SJSA1 (cell line): ENCODE results near the gene PRDM16. TPM values are rescaled to one million over a fixed set of nuclear protein-coding genes. Genes with fewer than 3 reads are reported as not detected.

Source experiments
- DNase-seq, 2 experiments: peaks; one replicate each; pipeline ENCODE4 v3.0.0-alpha.2; 2015 to 2020; ENCODE audit warnings: low spot score in 2 of 2, low read depth in 1 of 2
- H3K27ac ChIP-seq: fragments of 250-450 bp; sonication (Bioruptor Pico); 2 replicates; pipeline ENCODE4 v1.5.1; 2020; ENCODE audit warnings: mild to moderate bottlenecking, moderate library complexity
- H3K27me3 ChIP-seq: fragments of 250-450 bp; sonication (Bioruptor Pico); replicated peaks from 2 replicates; pipeline ENCODE4 v1.5.1; 2020; ENCODE audit warnings: mild to moderate bottlenecking, moderate library complexity
- H3K36me3 ChIP-seq: fragments of 250-450 bp; sonication (Bioruptor Pico); 2 replicates; pipeline ENCODE4 v1.5.1; 2020; ENCODE audit warnings: mild to moderate bottlenecking
- H3K4me1 ChIP-seq: fragments of 250-450 bp; sonication (Bioruptor Pico); replicated peaks from 2 replicates; pipeline ENCODE4 v1.6.1; 2021; ENCODE audit warnings: mild to moderate bottlenecking
- H3K4me3 ChIP-seq: fragments of 250-450 bp; sonication (Bioruptor Pico); 2 replicates; pipeline ENCODE4 v1.5.1; 2020; ENCODE audit warnings: mild to moderate bottlenecking
- H3K9me3 ChIP-seq: fragments of 250-450 bp; sonication (Bioruptor Pico); replicated peaks from 2 replicates; pipeline ENCODE4 v1.5.1; 2020; ENCODE audit warnings: mild to moderate bottlenecking
- total RNA-seq: library from RNA; depleted of rRNA; stranded (reverse); fragments of >200 nt; shearing (Covaris generic); gene quantifications from 2 replicates; pipeline ENCODE4 v1.2.3, GENCODE V29; 2014

The PRDM16 gene
- total RNA-seq, 1 experiment from 2014 or later: 0.05 TPM

GRCh38 chr1:3197781-3198316 is 128.8 kb downstream of the PRDM16 start:
- no peaks in the 10 kb centered on the region for H3K9me3 ChIP-seq
- H3K27me3 ChIP-seq: no peaks in the 10 kb centered on the region
- no peak for DNase-seq
- H3K4me3 ChIP-seq: no peak overlapping the region
- no peaks in the 10 kb centered on the region for H3K4me1 ChIP-seq
- H3K36me3 ChIP-seq: no peaks in the 10 kb centered on the region
- no peak overlapping the region for H3K27ac ChIP-seq

- Histone ChIP-seq H3K4me3 (no peak overlapping the region), H3K9me3 (no peaks in the 10 kb centered on the region), H3K27ac (no peak overlapping the region), H3K27me3 (no peaks in the 10 kb centered on the region), H3K36me3 (no peaks in the 10 kb centered on the region), H3K4me1 (no peaks in the 10 kb centered on the region)
- DNase-seq: no peak
Observed at GRCh38 chr1:3198371-3199271, 129.6 kb downstream of the PRDM16 start.

- no peak overlapping the region for H3K27ac ChIP-seq
- no peaks in the 10 kb centered on the region for H3K4me1 ChIP-seq
- no peaks in the 10 kb centered on the region for H3K36me3 ChIP-seq
- no peak for DNase-seq
- no peak overlapping the region for H3K4me3 ChIP-seq
- H3K27me3 ChIP-seq: no peaks in the 10 kb centered on the region
- no peaks in the 10 kb centered on the region for H3K9me3 ChIP-seq
Observed at GRCh38 chr1:3204725-3205124, 135.7 kb downstream of the PRDM16 start.

- no peak overlapping the region for H3K4me3 ChIP-seq
- no peak for DNase-seq
- no peaks in the 10 kb centered on the region for H3K36me3 ChIP-seq
- H3K27me3 ChIP-seq: no peaks in the 10 kb centered on the region
- H3K9me3 ChIP-seq: no peaks in the 10 kb centered on the region
- no peaks in the 10 kb centered on the region for H3K4me1 ChIP-seq
- H3K27ac ChIP-seq: no peak overlapping the region
Observed at GRCh38 chr1:3205815-3206214, 136.8 kb downstream of the PRDM16 start.

GRCh38 chr1:3206696-3207095 is 137.7 kb downstream of the PRDM16 start:
- H3K9me3 ChIP-seq: no peaks in the 10 kb centered on the region
- no peaks in the 10 kb centered on the region for H3K36me3 ChIP-seq

GRCh38 chr1:3207217-3207848 is 138.3 kb downstream of the PRDM16 start:
- Histone ChIP-seq H3K9me3 (no peaks in the 10 kb centered on the region), H3K27me3 (no peaks in the 10 kb centered on the region), H3K4me3 (no peak overlapping the region), H3K4me1 (no peaks in the 10 kb centered on the region), H3K36me3 (no peaks in the 10 kb centered on the region), H3K27ac (no peak overlapping the region)
- DNase-seq: no peak

More at GRCh38 chr1:3206696-3207095, 137.7 kb downstream of the PRDM16 start:
- no peaks in the 10 kb centered on the region for H3K4me1 ChIP-seq
- no peaks in the 10 kb centered on the region for H3K27me3 ChIP-seq
- DNase-seq: no peak
- H3K4me3 ChIP-seq: no peak overlapping the region
- no peak overlapping the region for H3K27ac ChIP-seq

GRCh38 chr1:3208819-3209200 is 139.8 kb downstream of the PRDM16 start:
- Histone ChIP-seq H3K27me3 (no peaks in the 10 kb centered on the region), H3K27ac (no peak overlapping the region), H3K4me1 (no peaks in the 10 kb centered on the region), H3K9me3 (no peaks in the 10 kb centered on the region), H3K36me3 (no peaks in the 10 kb centered on the region), H3K4me3 (no peak overlapping the region)
- no peak for DNase-seq

GRCh38 chr1:3209201-3209600 is 140.2 kb downstream of the PRDM16 start:
- no peak overlapping the region for H3K4me3 ChIP-seq
- H3K27ac ChIP-seq: no peak overlapping the region
- H3K36me3 ChIP-seq: no peaks in the 10 kb centered on the region
- no peaks in the 10 kb centered on the region for H3K27me3 ChIP-seq
- no peak for DNase-seq
- H3K9me3 ChIP-seq: no peaks in the 10 kb centered on the region
- no peaks in the 10 kb centered on the region for H3K4me1 ChIP-seq

GRCh38 chr1:3211582-3212375 is 142.8 kb downstream of the PRDM16 start:
- Histone ChIP-seq H3K36me3 (no peaks in the 10 kb centered on the region), H3K27me3 (no peaks in the 10 kb centered on the region), H3K4me1 (no peaks in the 10 kb centered on the region), H3K9me3 (no peaks in the 10 kb centered on the region), H3K4me3 (no peak overlapping the region), H3K27ac (no peak overlapping the region)
- DNase-seq: no peak

GRCh38 chr1:3212453-3213355 is 143.7 kb downstream of the PRDM16 start:
- no peak for DNase-seq
- Histone ChIP-seq H3K36me3 (no peaks in the 10 kb centered on the region), H3K4me1 (no peaks in the 10 kb centered on the region), H3K27ac (no peak overlapping the region), H3K27me3 (no peaks in the 10 kb centered on the region), H3K4me3 (no peak overlapping the region), H3K9me3 (no peaks in the 10 kb centered on the region)

- DNase-seq: no peak
- Histone ChIP-seq H3K27me3 (no peaks in the 10 kb centered on the region), H3K36me3 (no peaks in the 10 kb centered on the region), H3K4me3 (no peak overlapping the region), H3K9me3 (no peaks in the 10 kb centered on the region), H3K4me1 (no peaks in the 10 kb centered on the region), H3K27ac (no peak overlapping the region)
Observed at GRCh38 chr1:3213730-3214129, 144.7 kb downstream of the PRDM16 start.

GRCh38 chr1:3215198-3216014 is 146.4 kb downstream of the PRDM16 start:
- DNase-seq: no peak
- no peaks in the 10 kb centered on the region for H3K36me3 ChIP-seq
- no peak overlapping the region for H3K4me3 ChIP-seq
- H3K4me1 ChIP-seq: no peaks in the 10 kb centered on the region
- H3K27ac ChIP-seq: no peak overlapping the region
- no peaks in the 10 kb centered on the region for H3K9me3 ChIP-seq
- no peaks in the 10 kb centered on the region for H3K27me3 ChIP-seq
